ENCODE measurements around the gene RPS19. TPM values are rescaled to one million over a fixed set of nuclear protein-coding genes. Genes with fewer than 3 reads are reported as not detected.

Gene RPS19
- total RNA-seq, 2 donors from 2014 or later = 1,179 to 1,248 TPM

DNA sequence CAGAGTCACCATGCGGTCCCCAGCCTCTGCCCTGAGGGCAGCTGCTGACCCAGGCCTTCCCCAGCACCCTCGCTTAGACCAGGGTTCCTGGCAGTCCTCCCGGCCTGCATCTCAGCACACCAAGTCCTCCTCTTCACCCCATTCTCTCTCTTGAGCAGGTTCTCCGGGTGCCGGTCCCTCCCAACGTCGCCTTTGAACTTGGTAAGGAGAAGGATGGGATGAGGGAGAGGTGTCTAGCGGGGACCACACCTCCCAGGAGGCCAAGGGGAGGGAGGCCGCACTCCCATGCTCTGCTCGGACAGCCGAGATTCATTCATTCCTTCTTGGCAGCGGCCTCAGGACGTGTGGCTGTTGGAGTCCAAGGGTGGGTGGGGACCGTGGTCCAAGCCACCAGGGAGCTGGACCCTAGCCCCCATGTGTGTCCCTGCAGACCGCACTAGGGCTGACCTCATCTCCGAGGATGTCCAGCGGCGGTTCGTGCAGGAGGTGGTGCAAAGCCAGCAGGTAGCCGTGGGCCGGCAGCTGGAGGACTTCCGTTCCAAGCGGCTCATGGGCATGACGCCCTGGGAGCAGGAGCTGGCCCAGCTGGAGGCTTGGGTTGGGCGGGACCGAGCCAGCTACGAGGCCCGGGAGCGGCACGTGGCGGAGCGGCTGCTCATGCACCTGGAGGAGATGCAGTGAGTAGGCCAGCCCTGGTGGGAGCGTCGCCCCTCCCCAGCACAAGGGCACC lies 32.3 kb downstream of the RPS19 start:
- TF ChIP-seq, protein P1, sequence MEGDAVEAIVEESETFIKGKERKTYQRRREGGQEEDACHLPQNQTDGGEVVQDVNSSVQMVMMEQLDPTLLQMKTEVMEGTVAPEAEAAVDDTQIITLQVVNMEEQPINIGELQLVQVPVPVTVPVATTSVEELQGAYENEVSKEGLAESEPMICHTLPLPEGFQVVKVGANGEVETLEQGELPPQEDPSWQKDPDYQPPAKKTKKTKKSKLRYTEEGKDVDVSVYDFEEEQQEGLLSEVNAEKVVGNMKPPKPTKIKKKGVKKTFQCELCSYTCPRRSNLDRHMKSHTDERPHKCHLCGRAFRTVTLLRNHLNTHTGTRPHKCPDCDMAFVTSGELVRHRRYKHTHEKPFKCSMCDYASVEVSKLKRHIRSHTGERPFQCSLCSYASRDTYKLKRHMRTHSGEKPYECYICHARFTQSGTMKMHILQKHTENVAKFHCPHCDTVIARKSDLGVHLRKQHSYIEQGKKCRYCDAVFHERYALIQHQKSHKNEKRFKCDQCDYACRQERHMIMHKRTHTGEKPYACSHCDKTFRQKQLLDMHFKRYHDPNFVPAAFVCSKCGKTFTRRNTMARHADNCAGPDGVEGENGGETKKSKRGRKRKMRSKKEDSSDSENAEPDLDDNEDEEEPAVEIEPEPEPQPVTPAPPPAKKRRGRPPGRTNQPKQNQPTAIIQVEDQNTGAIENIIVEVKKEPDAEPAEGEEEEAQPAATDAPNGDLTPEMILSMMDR (IDR thresholded peaks at IDR 0.05) = no peak
- no peak for TF ChIP-seq POLR2A (IDR thresholded peaks at IDR 0.05)
- TF ChIP-seq POLR2AphosphoS5 (IDR thresholded peaks at IDR 0.05) = no peak
- intact Hi-C loops (cut with DNase I) = no loop called here
- H3K27ac ChIP-seq = no peak overlapping the region
- no peak for DNase-seq (ENCODE audit: low spot score)
- no peak overlapping the region for H3K4me3 ChIP-seq
- H3K4me1 ChIP-seq (replicated peaks) = no peaks in the 10 kb centered on the region
- no peaks in the 10 kb centered on the region for H3K9me3 ChIP-seq
- 86% methylated on average over 34 of the region's 34 CpGs for WGBS
- H3K27me3 ChIP-seq (replicated peaks; ENCODE audit: insufficient read depth) = no peaks in the 10 kb centered on the region
- peaks cover 0 to 8% of the 10 kb centered on the region in 2 donors for H3K36me3 ChIP-seq

DNA sequence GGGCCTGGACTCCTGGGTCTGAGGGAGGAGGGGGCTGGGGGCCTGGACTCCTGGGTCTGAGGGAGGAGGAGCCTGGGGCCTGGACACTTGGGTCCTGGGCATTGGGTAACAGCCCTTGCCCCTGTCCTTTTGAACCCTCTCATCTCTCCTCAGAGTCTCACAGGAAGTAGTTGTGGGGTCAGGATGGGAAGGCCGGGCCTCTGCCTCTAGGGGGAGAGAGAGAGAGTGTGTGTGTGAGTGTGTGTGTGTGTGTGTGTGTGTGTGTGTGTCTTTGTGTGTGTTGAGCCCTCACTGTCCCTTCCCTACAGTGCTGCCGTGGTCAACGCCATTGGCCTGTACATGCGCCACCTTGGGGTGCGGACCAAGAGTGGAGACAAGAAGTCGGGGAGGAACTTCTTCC lies 33.8 kb downstream of the RPS19 start:
- WGBS = 67% methylated on average over 6 of the region's 6 CpGs
- DNase-seq (ENCODE audit: low spot score) = no peak
- H3K27me3 ChIP-seq (replicated peaks; ENCODE audit: insufficient read depth) = no peaks in the 10 kb centered on the region
- no peak overlapping the region for H3K27ac ChIP-seq
- no peak overlapping the region for H3K4me3 ChIP-seq
- H3K36me3 ChIP-seq = peaks cover 0 to 8% of the 10 kb centered on the region in 2 donors
- H3K9me3 ChIP-seq = no peaks in the 10 kb centered on the region
- no peaks in the 10 kb centered on the region for H3K4me1 ChIP-seq (replicated peaks)
- TF ChIP-seq POLR2A (IDR thresholded peaks at IDR 0.05) (no peak), POLR2AphosphoS5 (IDR thresholded peaks at IDR 0.05) (no peak)
- TF ChIP-seq, protein P1 (IDR thresholded peaks at IDR 0.05) = no peak
- intact Hi-C loops (cut with DNase I) = no loop called here

DNA sequence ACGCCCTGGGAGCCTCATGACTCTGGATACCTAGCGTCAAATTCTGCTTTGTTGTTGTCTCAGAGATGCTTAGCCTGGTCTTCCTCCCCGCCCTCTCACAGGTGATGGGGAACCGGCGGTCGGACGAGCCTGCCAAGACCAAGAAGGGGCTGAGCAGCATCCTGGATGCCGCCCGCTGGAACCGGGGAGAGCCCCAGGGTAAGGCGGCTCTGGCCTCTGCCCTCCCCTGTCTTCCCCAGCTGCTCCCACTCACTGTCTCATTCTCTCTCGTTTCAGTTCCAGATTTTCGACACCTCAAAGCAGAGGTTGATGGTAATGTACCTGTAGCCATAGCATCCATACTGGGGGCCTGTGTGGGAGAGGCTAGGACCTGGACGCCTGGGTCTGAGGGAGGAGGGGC lies 34.3 kb downstream of the RPS19 start:
- TF ChIP-seq POLR2A (IDR thresholded peaks at IDR 0.05) (no peak), POLR2AphosphoS5 (IDR thresholded peaks at IDR 0.05) (no peak)
- TF ChIP-seq, protein P1 (IDR thresholded peaks at IDR 0.05) = no peak
- H3K4me1 ChIP-seq (replicated peaks) = no peaks in the 10 kb centered on the region
- 71% methylated on average over 13 of the region's 14 CpGs for WGBS
- no peak for DNase-seq (ENCODE audit: low spot score)
- peaks cover 0 to 8% of the 10 kb centered on the region in 2 donors for H3K36me3 ChIP-seq
- intact Hi-C loops (cut with DNase I) = no loop called here
- H3K27ac ChIP-seq = no peak overlapping the region
- H3K9me3 ChIP-seq = no peaks in the 10 kb centered on the region
- no peaks in the 10 kb centered on the region for H3K27me3 ChIP-seq (replicated peaks; ENCODE audit: insufficient read depth)
- H3K4me3 ChIP-seq = no peak overlapping the region

DNA sequence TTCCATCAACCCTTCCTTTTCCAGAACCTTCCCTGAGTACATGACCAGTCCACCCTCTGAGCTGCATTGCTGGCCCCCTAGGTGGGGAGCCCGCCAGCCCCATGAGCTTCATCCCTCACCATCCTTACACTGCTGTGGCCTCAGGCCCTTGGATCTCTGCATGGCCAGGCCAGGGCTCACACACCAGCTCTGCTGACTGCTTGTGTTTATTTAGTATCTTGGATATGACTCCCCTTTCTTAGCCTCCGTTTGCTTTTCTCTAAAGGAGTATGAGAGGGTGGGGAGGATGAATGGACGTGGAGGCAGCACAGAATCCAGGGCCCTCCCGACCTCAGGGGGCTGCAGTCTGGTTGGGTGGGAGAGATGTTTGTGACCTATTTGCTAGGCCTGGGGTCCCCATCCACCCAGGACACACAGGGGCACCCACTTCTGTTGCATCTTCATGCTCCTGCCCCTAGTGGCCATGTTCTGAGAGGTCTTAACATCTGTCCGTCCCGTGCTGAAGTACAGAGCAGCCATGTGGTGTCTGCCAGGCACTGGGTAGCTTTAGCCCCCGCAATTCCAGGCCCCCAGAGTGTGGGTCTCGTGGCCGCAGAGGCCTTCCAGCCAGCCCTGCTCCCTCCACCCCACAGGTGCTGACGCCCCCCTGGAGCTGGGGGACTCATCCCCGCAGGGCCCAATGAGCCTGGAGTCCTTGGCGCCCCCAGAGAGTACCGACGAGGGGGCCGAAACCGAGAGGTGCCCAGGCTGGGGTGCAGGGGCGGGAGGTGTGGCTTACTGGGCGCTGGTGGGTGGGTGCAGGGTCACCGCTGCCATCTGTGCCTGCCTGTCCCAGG lies 35.9 kb downstream of the RPS19 start:
- Histone ChIP-seq H3K27ac (no peak overlapping the region), H3K4me3 (no peak overlapping the region), H3K4me1 (replicated peaks) (no peaks in the 10 kb centered on the region), H3K9me3 (no peaks in the 10 kb centered on the region), H3K27me3 (replicated peaks; ENCODE audit: insufficient read depth) (no peaks in the 10 kb centered on the region), H3K36me3 (peaks cover 0 to 8% of the 10 kb centered on the region in 2 donors)
- intact Hi-C loops (cut with DNase I) = no loop called here
- DNase-seq (ENCODE audit: low spot score) = no peak
- 71% methylated on average over 14 of the region's 19 CpGs for WGBS
- TF ChIP-seq POLR2A (IDR thresholded peaks at IDR 0.05) = no peak
- TF ChIP-seq, protein P1 (IDR thresholded peaks at IDR 0.05) = no peak

Data from prostate gland (tissue), 2 donors.